Neural cell (in vitro differentiated cells): ENCODE results near the gene IFRD2. TPM values are rescaled to one million over a fixed set of nuclear protein-coding genes. Genes with fewer than 3 reads are reported as not detected.
"Not testable (repeated sequence)": the region's sequence is repeated elsewhere in the genome, so short reads cannot be mapped to it uniquely, and the experiment has no call there.

Source experiments
- H2AFZ ChIP-seq: fragments of 200-600, 300-800 bp; sonication (generic), shearing (Covaris generic); 2 replicates; pipeline ENCODE4 v1.6.0; 2014; ENCODE audit warnings: low read depth, mild to moderate bottlenecking, antibody characterized with exemption, low read length, moderate library complexity
- H3F3A ChIP-seq: fragments of 200-600 bp; shearing (Covaris generic); 2 replicates; pipeline ENCODE4 v1.6.1; 2016; ENCODE audit warnings: mild to moderate bottlenecking, moderate library complexity, mixed read lengths, antibody characterized with exemption, low read length; ENCODE audit not compliant: insufficient read depth, poor library complexity, severe bottlenecking
- H3K27ac ChIP-seq: fragments of 200-600, 300-800 bp; sonication (generic), shearing (Covaris generic); 2 replicates; pipeline ENCODE4 v1.5.1; 2014; ENCODE audit warnings: mild to moderate bottlenecking, low read length, moderate library complexity
- H3K27me3 ChIP-seq: fragments of 300-800, 200-600 bp; sonication (generic), shearing (Covaris generic); 2 replicates; pipeline ENCODE4 v1.6.0; 2014; ENCODE audit warnings: mild to moderate bottlenecking, low read depth, low read length, moderate library complexity; ENCODE audit not compliant: insufficient read depth
- H3K36me3 ChIP-seq: fragments of 300-800, 200-600 bp; sonication (generic), shearing (Covaris generic); 2 replicates; pipeline ENCODE4 v1.5.1; 2014; ENCODE audit warnings: mild to moderate bottlenecking, antibody characterized with exemption, low read length, moderate library complexity; ENCODE audit not compliant: insufficient read depth
- H3K4me2 ChIP-seq: fragments of 300-800, 200-600 bp; sonication (generic), shearing (Covaris generic); 2 replicates; pipeline ENCODE4 v1.6.0; 2014; ENCODE audit warnings: mild to moderate bottlenecking, low read length
- H3K4me3 ChIP-seq: fragments of 300-800, 200-600 bp; sonication (generic), shearing (Covaris generic); 2 replicates; pipeline ENCODE4 v1.5.1; 2014; ENCODE audit warnings: mild to moderate bottlenecking, low read length, moderate library complexity
- H3K79me2 ChIP-seq: fragments of 200-600 bp; shearing (Covaris generic); replicated peaks from 2 replicates; pipeline ENCODE4 v1.6.0; 2014; ENCODE audit warnings: mild to moderate bottlenecking, low read length, moderate library complexity; ENCODE audit not compliant: insufficient read depth
- H3K9ac ChIP-seq: fragments of 300-800, 200-600 bp; sonication (generic), shearing (Covaris generic); 2 replicates; pipeline ENCODE4 v1.6.1; 2016; ENCODE audit warnings: mild to moderate bottlenecking, low read length, mixed read lengths
- H3K9me2 ChIP-seq: fragments of 200-600 bp; shearing (Covaris generic); 2 replicates; pipeline ENCODE4 v1.6.1; 2016; ENCODE audit warnings: mild to moderate bottlenecking, low read length, mixed read lengths; ENCODE audit not compliant: insufficient read depth
- H3K9me3 ChIP-seq: fragments of 200-600, 300-800 bp; sonication (generic), shearing (Covaris generic); 2 replicates; pipeline ENCODE4 v1.6.1; 2016; ENCODE audit warnings: mild to moderate bottlenecking, mixed run types, low read length, moderate library complexity, mixed read lengths
- H4K20me1 ChIP-seq: fragments of 200-600 bp; shearing (Covaris generic); 2 replicates; pipeline ENCODE4 v1.6.1; 2016; ENCODE audit warnings: mild to moderate bottlenecking, mixed run types; ENCODE audit not compliant: insufficient read depth
- EP300 ChIP-seq: fragments of 450-650 bp; conservative IDR thresholded peaks from 2 replicates; pipeline ENCODE4 v1.6.1; 2014; ENCODE audit warnings: antibody characterized with exemption, mild to moderate bottlenecking, moderate library complexity; ENCODE audit not compliant: poor library complexity, severe bottlenecking
- EZH2 ChIP-seq: fragments of 200-600, 300-800 bp; shearing (Covaris generic), sonication (generic); IDR thresholded peaks from 2 replicates; pipeline ENCODE4 v1.6.1; 2014; ENCODE audit warnings: antibody characterized with exemption, low read length, borderline replicate concordance, mild to moderate bottlenecking; ENCODE audit not compliant: insufficient read depth, poor library complexity, severe bottlenecking
- MXI1 ChIP-seq: fragments of 450-650 bp; conservative IDR thresholded peaks from 2 replicates; pipeline ENCODE4 v1.6.1; 2014; ENCODE audit warnings: antibody characterized with exemption, mild to moderate bottlenecking; ENCODE audit not compliant: poor library complexity, severe bottlenecking
- POLR2AphosphoS5 ChIP-seq: IDR thresholded peaks from 2 replicates; pipeline ENCODE4 v1.6.1; 2012
- RAD21 ChIP-seq: fragments of 450-650 bp; conservative IDR thresholded peaks from 2 replicates; pipeline ENCODE4 v1.6.1; 2014; ENCODE audit warnings: antibody characterized with exemption, mild to moderate bottlenecking, moderate library complexity
- SMC3 ChIP-seq: fragments of 450-650 bp; conservative IDR thresholded peaks from 2 replicates; pipeline ENCODE4 v1.6.1; 2014; ENCODE audit warnings: antibody characterized with exemption, mild to moderate bottlenecking, moderate library complexity; ENCODE audit not compliant: poor library complexity
- TAF1 ChIP-seq: IDR thresholded peaks from 2 replicates; pipeline ENCODE4 v1.6.1; 2012; ENCODE audit warnings: low read depth
- polyA plus RNA-seq: library from polyadenylated mRNA; depleted of rRNA; stranded (reverse); fragments of >200 nt; gene quantifications from 2 replicates; pipeline ENCODE4 v1.2.3, GENCODE V29; 2014
- TF ChIP-seq, protein P1 (sequence below): IDR thresholded peaks from 2 replicates; pipeline ENCODE4 v1.6.1; 2012; ENCODE audit warnings: borderline replicate concordance
- TF ChIP-seq, protein P2 (sequence below): fragments of 450-650 bp; IDR thresholded peaks from 2 replicates; pipeline ENCODE4 v1.5.1; 2014; ENCODE audit warnings: antibody characterized with exemption, mild to moderate bottlenecking, moderate library complexity; ENCODE audit not compliant: poor library complexity, severe bottlenecking

IFRD2 gene
- polyA plus RNA-seq, 1 donor from 2014 or later = 41.8 TPM

DNA sequence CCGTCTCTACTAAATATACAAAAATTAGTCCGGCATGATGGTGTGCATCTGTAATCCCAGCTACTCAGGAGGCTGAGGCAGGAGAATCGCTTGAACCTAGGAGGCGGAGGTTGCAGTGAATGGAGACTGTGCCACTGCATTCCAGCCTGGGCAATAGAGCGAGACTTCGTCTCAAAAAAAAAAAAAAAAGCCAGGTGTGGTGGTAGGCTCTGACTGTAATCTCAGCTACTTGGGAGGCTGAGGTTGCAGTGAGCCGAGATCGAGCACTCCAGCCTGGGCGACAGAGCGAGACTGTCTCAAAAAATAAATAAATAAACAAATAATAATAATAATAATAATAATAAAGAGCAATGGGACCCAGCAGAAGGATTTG is 19.7 kb downstream of the IFRD2 start:
- H3K4me3 ChIP-seq, H3K27ac ChIP-seq, H3F3A ChIP-seq, H3K4me2 ChIP-seq, H3K79me2 ChIP-seq, H3K36me3 ChIP-seq, H2AFZ ChIP-seq, H3K9me3 ChIP-seq, H4K20me1 ChIP-seq, H3K9me2 ChIP-seq: not testable (repeated sequence)
- Histone ChIP-seq H3K27me3 (peaks cover 23% of the 10 kb centered on the region), H3K9ac (peak overlapping the region; percentile 47)

DNA sequence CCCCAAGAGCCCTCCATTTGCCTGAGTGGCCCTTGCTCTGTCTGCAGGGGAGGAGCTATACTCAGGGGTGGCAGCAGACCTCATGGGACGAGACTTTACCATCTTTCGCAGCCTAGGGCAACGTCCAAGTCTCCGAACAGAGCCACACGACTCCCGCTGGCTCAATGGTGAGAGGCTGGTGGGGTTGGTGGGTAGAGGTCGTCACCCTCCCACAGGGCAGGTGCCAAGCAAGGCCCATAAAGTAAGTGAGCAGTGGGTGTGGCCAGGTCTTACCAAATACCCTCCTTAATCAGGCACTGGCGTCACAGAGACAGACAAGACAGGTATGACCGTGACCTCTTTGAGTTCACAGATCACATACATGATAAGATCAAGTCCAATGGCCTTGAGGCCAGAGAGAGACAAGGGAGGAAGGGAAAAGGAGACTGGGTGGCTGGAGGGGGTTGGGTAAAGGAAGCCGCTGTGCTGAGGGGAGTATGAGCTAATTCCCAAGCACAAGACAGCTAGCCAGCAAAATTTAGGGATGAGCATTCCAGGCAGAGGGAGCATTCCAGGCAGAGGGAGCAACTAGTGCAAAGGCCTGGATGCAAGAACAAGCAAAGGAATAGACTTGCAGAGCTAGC is 20.8 kb downstream of the IFRD2 start:
- Histone ChIP-seq H4K20me1 (no peaks in the 10 kb centered on the region), H3K36me3 (no peaks in the 10 kb centered on the region), H3K4me2 (no peak overlapping the region), H2AFZ (no peak overlapping the region), H3K4me3 (no peak overlapping the region), H3F3A (no peaks in the 10 kb centered on the region), H3K27me3 (peaks cover 23% of the 10 kb centered on the region), H3K9me2 (no peaks in the 10 kb centered on the region), H3K79me2 (no peaks in the 10 kb centered on the region), H3K9ac (no peak overlapping the region), H3K9me3 (no peaks in the 10 kb centered on the region), H3K27ac (no peak overlapping the region)
- TF ChIP-seq TAF1 (no peak), EP300 (no peak), EZH2 (no peak), POLR2AphosphoS5 (no peak), MXI1 (no peak)

DNA sequence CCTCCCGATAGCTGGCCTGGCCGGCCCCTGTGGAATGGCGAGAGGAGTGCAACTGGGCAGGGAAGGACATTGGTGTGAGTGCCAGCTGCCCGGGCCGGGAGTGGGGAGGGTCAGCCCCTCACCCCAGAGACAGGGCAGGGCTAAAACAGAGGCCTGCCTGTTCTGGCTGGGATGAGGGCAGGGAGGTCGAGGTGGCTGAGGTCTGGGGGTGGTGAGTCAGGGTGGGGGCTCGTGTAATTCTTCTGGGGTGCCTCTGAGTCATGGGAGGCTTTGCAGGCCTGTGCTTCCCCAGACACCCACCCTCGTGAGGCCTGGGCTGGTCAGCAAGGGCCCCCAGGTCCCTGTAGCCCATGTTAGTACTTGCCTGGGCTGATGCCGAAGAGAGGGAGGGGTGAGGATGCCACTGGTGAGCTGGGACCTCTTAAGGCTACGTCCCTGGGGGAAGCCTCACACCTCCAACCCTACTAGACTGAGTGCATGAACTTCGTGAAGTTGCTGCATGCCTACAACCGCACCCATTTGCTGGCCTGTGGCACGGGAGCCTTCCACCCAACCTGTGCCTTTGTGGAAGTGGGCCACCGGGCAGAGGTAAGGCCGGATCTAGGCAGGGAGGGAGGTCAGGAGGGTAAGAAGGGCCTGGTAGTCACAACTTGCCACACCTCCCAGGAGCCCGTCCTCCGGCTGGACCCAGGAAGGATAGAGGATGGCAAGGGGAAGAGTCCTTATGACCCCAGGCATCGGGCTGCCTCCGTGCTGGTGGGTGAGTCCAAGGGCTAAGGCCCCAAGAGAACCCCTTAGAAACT is 21.6 kb downstream of the IFRD2 start:
- no peak overlapping the region for H3K27ac ChIP-seq
- no peak overlapping the region for H3K4me3 ChIP-seq
- no peak overlapping the region for H3K4me2 ChIP-seq
- H3K9me3 ChIP-seq = no peaks in the 10 kb centered on the region
- no peak overlapping the region for H3K9ac ChIP-seq
- TF ChIP-seq SMC3 = no peak
- TF ChIP-seq EZH2 = no peak
- TF ChIP-seq, protein P1, sequence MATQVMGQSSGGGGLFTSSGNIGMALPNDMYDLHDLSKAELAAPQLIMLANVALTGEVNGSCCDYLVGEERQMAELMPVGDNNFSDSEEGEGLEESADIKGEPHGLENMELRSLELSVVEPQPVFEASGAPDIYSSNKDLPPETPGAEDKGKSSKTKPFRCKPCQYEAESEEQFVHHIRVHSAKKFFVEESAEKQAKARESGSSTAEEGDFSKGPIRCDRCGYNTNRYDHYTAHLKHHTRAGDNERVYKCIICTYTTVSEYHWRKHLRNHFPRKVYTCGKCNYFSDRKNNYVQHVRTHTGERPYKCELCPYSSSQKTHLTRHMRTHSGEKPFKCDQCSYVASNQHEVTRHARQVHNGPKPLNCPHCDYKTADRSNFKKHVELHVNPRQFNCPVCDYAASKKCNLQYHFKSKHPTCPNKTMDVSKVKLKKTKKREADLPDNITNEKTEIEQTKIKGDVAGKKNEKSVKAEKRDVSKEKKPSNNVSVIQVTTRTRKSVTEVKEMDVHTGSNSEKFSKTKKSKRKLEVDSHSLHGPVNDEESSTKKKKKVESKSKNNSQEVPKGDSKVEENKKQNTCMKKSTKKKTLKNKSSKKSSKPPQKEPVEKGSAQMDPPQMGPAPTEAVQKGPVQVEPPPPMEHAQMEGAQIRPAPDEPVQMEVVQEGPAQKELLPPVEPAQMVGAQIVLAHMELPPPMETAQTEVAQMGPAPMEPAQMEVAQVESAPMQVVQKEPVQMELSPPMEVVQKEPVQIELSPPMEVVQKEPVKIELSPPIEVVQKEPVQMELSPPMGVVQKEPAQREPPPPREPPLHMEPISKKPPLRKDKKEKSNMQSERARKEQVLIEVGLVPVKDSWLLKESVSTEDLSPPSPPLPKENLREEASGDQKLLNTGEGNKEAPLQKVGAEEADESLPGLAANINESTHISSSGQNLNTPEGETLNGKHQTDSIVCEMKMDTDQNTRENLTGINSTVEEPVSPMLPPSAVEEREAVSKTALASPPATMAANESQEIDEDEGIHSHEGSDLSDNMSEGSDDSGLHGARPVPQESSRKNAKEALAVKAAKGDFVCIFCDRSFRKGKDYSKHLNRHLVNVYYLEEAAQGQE = no peak
- TF ChIP-seq MXI1 = no peak
- TF ChIP-seq POLR2AphosphoS5 = no peak
- TF ChIP-seq TAF1 = no peak
- TF ChIP-seq RAD21 = no peak
- TF ChIP-seq, protein P2, sequence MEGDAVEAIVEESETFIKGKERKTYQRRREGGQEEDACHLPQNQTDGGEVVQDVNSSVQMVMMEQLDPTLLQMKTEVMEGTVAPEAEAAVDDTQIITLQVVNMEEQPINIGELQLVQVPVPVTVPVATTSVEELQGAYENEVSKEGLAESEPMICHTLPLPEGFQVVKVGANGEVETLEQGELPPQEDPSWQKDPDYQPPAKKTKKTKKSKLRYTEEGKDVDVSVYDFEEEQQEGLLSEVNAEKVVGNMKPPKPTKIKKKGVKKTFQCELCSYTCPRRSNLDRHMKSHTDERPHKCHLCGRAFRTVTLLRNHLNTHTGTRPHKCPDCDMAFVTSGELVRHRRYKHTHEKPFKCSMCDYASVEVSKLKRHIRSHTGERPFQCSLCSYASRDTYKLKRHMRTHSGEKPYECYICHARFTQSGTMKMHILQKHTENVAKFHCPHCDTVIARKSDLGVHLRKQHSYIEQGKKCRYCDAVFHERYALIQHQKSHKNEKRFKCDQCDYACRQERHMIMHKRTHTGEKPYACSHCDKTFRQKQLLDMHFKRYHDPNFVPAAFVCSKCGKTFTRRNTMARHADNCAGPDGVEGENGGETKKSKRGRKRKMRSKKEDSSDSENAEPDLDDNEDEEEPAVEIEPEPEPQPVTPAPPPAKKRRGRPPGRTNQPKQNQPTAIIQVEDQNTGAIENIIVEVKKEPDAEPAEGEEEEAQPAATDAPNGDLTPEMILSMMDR = no peak
- TF ChIP-seq EP300 = no peak
- no peaks in the 10 kb centered on the region for H3K79me2 ChIP-seq
- no peaks in the 10 kb centered on the region for H3K36me3 ChIP-seq
- no peaks in the 10 kb centered on the region for H3F3A ChIP-seq
- no peaks in the 10 kb centered on the region for H3K9me2 ChIP-seq
- H3K27me3 ChIP-seq = peaks cover 18% of the 10 kb centered on the region
- H2AFZ ChIP-seq = no peak overlapping the region
- no peaks in the 10 kb centered on the region for H4K20me1 ChIP-seq
